Neural progenitor cell (in vitro differentiated cells): Measurements from ENCODE around the gene FGFRL1.

Experiments used
- CTCF ChIP-seq: fragments of 200-600 bp; sonication (generic); IDR thresholded peaks from 2 replicates; pipeline ENCODE4 v1.5.1; 2017; ENCODE audit warnings: antibody characterized with exemption, mild to moderate bottlenecking
- EZH2 ChIP-seq: fragments of 200-600 bp; sonication (generic); IDR thresholded peaks from 2 replicates; pipeline ENCODE4 v1.6.1; 2017; ENCODE audit warnings: antibody characterized with exemption, mild to moderate bottlenecking, moderate library complexity
- EZH2phosphoT487 ChIP-seq: fragments of 200-600 bp; sonication (generic); IDR thresholded peaks from 2 replicates; pipeline ENCODE4 v1.6.1; 2017; ENCODE audit warnings: antibody characterized with exemption

- TF ChIP-seq CTCF (no peak), EZH2phosphoT487 (no peak), EZH2 (no peak)
Measured at GRCh38 chr4:1019320-1019719, 7.9 kb downstream of the FGFRL1 start.
